Mammary epithelial cell (primary cell): Measurements from ENCODE around the gene MILR1.
"Not testable (repeated sequence)": the region's sequence is repeated elsewhere in the genome, so short reads cannot be mapped to it uniquely, and the experiment has no call there.

Experiments
- EZH2 ChIP-seq: IDR thresholded peaks from 2 replicates; pipeline ENCODE4 v1.6.1; 2012; ENCODE audit warnings: low read length, inconsistent platforms, borderline replicate concordance
- TF ChIP-seq, protein P1 (sequence below), 2 donors: IDR thresholded peaks in 1 of 2; conservative IDR thresholded peaks in 1 of 2; 2 replicates each; pipeline ENCODE4 v1.5.1; 2011 to 2012; ENCODE audit warnings: inconsistent platforms in 2 of 2, low read length in 2 of 2, mild to moderate bottlenecking in 2 of 2, control low read depth in 1 of 2, low read depth in 1 of 2; ENCODE audit not compliant: insufficient read depth in 1 of 2; ENCODE audit errors: extremely low read depth in 1 of 2

DNA sequence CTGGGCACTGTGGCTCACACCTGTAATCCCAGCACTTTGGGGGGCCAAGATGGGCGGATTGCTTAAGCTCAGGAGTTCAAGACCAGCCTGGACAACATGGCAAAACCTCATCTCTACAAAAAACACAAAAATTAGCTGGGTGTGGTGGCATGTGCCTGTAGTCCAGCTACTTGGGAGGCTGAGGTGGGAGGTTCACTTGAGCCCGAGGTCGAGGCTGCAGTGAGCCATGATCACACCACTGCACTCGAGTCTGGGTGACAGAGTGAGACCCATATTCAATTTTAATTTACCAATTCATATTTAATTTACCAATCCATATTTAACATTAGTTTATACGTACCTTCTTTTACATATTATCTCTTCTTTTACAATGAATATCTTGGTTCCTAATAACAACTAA, 46.4 kb downstream of the MILR1 start:
- TF ChIP-seq, protein P1, sequence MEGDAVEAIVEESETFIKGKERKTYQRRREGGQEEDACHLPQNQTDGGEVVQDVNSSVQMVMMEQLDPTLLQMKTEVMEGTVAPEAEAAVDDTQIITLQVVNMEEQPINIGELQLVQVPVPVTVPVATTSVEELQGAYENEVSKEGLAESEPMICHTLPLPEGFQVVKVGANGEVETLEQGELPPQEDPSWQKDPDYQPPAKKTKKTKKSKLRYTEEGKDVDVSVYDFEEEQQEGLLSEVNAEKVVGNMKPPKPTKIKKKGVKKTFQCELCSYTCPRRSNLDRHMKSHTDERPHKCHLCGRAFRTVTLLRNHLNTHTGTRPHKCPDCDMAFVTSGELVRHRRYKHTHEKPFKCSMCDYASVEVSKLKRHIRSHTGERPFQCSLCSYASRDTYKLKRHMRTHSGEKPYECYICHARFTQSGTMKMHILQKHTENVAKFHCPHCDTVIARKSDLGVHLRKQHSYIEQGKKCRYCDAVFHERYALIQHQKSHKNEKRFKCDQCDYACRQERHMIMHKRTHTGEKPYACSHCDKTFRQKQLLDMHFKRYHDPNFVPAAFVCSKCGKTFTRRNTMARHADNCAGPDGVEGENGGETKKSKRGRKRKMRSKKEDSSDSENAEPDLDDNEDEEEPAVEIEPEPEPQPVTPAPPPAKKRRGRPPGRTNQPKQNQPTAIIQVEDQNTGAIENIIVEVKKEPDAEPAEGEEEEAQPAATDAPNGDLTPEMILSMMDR (conservative IDR thresholded peaks at IDR 0.05 in 1 of 2, IDR thresholded peaks at IDR 0.05 in 1 of 2; ENCODE audit: extremely low read depth in 1 of 2, insufficient read depth in 1 of 2, low read depth in 1 of 2, low read length in 2 of 2) = not testable (repeated sequence)
- not testable (repeated sequence) for TF ChIP-seq EZH2
